ENCODE results near the gene GREB1.

The GREB1 gene

GRCh38 chr2:11683966-11684365 is 150.1 kb downstream of the GREB1 start:
- no peak for TF ChIP-seq CTCF (IDR thresholded peaks at IDR 0.05; ENCODE audit: low read depth, low read length)
- no peak for DNase-seq (ENCODE audit: extremely low read depth, low read depth)

GRCh38 chr2:11684894-11685460 is 151.1 kb downstream of the GREB1 start:
- no peak for DNase-seq (ENCODE audit: extremely low read depth, low read depth)
- no peak for TF ChIP-seq CTCF (IDR thresholded peaks at IDR 0.05; ENCODE audit: low read depth, low read length)

GRCh38 chr2:11685906-11686470 is 152.1 kb downstream of the GREB1 start:
- TF ChIP-seq CTCF (IDR thresholded peaks at IDR 0.05; ENCODE audit: low read depth, low read length): no peak

GRCh38 chr2:11687736-11688135 is 153.9 kb downstream of the GREB1 start:
- no peak for DNase-seq (ENCODE audit: extremely low read depth, low read depth)
- no peak for TF ChIP-seq CTCF (IDR thresholded peaks at IDR 0.05; ENCODE audit: low read depth, low read length)

More at GRCh38 chr2:11685906-11686470, 152.1 kb downstream of the GREB1 start:
- DNase-seq (ENCODE audit: extremely low read depth, low read depth): no peak

GRCh38 chr2:11688222-11689069 is 154.6 kb downstream of the GREB1 start:
- DNase-seq (ENCODE audit: extremely low read depth, low read depth): peak; percentile 24
- TF ChIP-seq CTCF (IDR thresholded peaks at IDR 0.05; ENCODE audit: low read depth, low read length): peak; percentile 86

- no peak for TF ChIP-seq CTCF (IDR thresholded peaks at IDR 0.05; ENCODE audit: low read depth, low read length)
- DNase-seq (ENCODE audit: extremely low read depth, low read depth): no peak
Measured at GRCh38 chr2:11691076-11691660, 157.3 kb downstream of the GREB1 start.
